HCT116 (cell line): ENCODE measurements around the gene NEURL1B. TPM values are rescaled to one million over a fixed set of nuclear protein-coding genes. Genes with fewer than 3 reads are reported as not detected.

Source experiments
- ATAC-seq: fragments of 200-7000 bp; cut with Tn5 transposase; 2 replicates; pipeline ENCODE4 v1.9.1; 2020; ENCODE audit warnings: mild to moderate bottlenecking, moderate library complexity
- BruUV-seq: library from RNA; stranded (reverse); fragments of 400-500 nt; replicated peaks from 2 replicates; lab custom pipeline; 2021; lab: Mats Ljungman, UMichigan
- CTCF ChIA-PET: fragments of 300-600 bp; sonication (Branson Sonifier 250); formaldehyde crosslinking; loops from one replicate; lab custom pipeline; 2021; ENCODE audit warnings: antibody characterized with exemption; lab: Charles Lee
- POLR2A ChIA-PET: fragments of 300-600, 350-600 bp; sonication (Branson Sonifier 250); formaldehyde crosslinking; loops from one replicate; lab custom pipeline; 2021; ENCODE audit warnings: antibody characterized with exemption; lab: Charles Lee
- RAD21 ChIA-PET, 2 experiments: fragments of 300-600 bp; sonication (Branson Sonifier 250); formaldehyde crosslinking; loops; one replicate each; lab custom pipeline; 2023; ENCODE audit warnings: low total read pairs in 2 of 2; ENCODE audit not compliant: uncharacterized antibody in 2 of 2, unreplicated experiment in 2 of 2, low non-redundant PET in 1 of 2; lab: Charles Lee
- DNase-seq: peaks from one replicate; pipeline ENCODE4 v3.0.0-alpha.2; 2010; ENCODE audit warnings: low read depth, low spot score
- H2AFZ ChIP-seq: fragments of 200-600 bp; shearing (Covaris generic), sonication (generic); 2 replicates; pipeline ENCODE4 v1.6.1; 2017; ENCODE audit warnings: low read depth, mixed run types, mixed read lengths, antibody characterized with exemption, low read length; ENCODE audit not compliant: poor library complexity, severe bottlenecking
- H3K27ac ChIP-seq: 2 replicates; pipeline ENCODE4 v1.5.1; 2012; ENCODE audit warnings: low read depth, low read length
- H3K27me3 ChIP-seq: fragments of 200-600 bp; sonication (generic); 2 replicates; pipeline ENCODE4 v1.6.1; 2016; ENCODE audit warnings: mixed run types, low read length, mixed read lengths; ENCODE audit not compliant: insufficient read depth
- H3K36me3 ChIP-seq, 2 experiments: fragments of 200-500 bp in 1 of 2; fragments of 200-600 bp in 1 of 2; sonication (Bioruptor generic) in 1 of 2; sonication (generic) in 1 of 2; 2 replicates each; pipeline versions ENCODE4 v1.5.1 to v1.6.1; 2014 to 2016; ENCODE audit warnings: low read length in 2 of 2, inconsistent platforms in 1 of 2, mixed read lengths in 1 of 2, mixed run types in 1 of 2; ENCODE audit not compliant: insufficient read depth in 2 of 2, control insufficient read depth in 1 of 2
- H3K4me1 ChIP-seq, 2 experiments: fragments of 200-600 bp in 1 of 2; sonication (generic) in 1 of 2; 2 replicates each; pipeline versions ENCODE4 v1.5.1 to v1.6.1; 2012 to 2017; ENCODE audit warnings: low read length in 2 of 2, inconsistent platforms in 1 of 2, mild to moderate bottlenecking in 1 of 2, mixed read lengths in 1 of 2, mixed run types in 1 of 2, moderate library complexity in 1 of 2; ENCODE audit not compliant: insufficient read depth in 2 of 2, control insufficient read depth in 1 of 2
- H3K4me2 ChIP-seq: fragments of 200-600 bp; sonication (generic); 2 replicates; pipeline ENCODE4 v1.6.1; 2017; ENCODE audit warnings: mixed run types, low read length, mixed read lengths
- H3K4me3 ChIP-seq, 2 experiments: fragments of 200-600 bp in 1 of 2; sonication (generic) in 1 of 2; replicated peaks in 1 of 2; 2 replicates each; pipeline ENCODE4 v1.5.1; 2011 to 2016; ENCODE audit warnings: low read length in 2 of 2, control low read depth in 1 of 2, low read depth in 1 of 2, mild to moderate bottlenecking in 1 of 2, mixed read lengths in 1 of 2, mixed run types in 1 of 2
- H3K79me2 ChIP-seq: fragments of 200-600 bp; sonication (generic); 2 replicates; pipeline ENCODE4 v1.6.1; 2017; ENCODE audit warnings: mild to moderate bottlenecking, mixed run types, low read length, moderate library complexity, mixed read lengths; ENCODE audit not compliant: insufficient read depth
- H3K9ac ChIP-seq: fragments of 200-600 bp; sonication (generic); 2 replicates; pipeline ENCODE4 v1.6.1; 2016; ENCODE audit warnings: low read length, mixed read lengths
- H3K9me2 ChIP-seq: fragments of 200-600 bp; sonication (generic), shearing (Covaris generic); 2 replicates; pipeline ENCODE4 v1.6.1; 2017; ENCODE audit warnings: mixed run types, mild to moderate bottlenecking, moderate library complexity; ENCODE audit not compliant: insufficient read depth
- H3K9me3 ChIP-seq, 2 experiments: fragments of 200-500 bp in 1 of 2; fragments of 200-600 bp in 1 of 2; sonication (Bioruptor generic) in 1 of 2; sonication (generic) in 1 of 2; 2 replicates each; pipeline ENCODE4 v1.6.1; 2014 to 2017; ENCODE audit warnings: low read length in 2 of 2, mixed read lengths in 2 of 2, inconsistent platforms in 1 of 2, low read depth in 1 of 2, mild to moderate bottlenecking in 1 of 2, mixed run types in 1 of 2, moderate library complexity in 1 of 2; ENCODE audit not compliant: control insufficient read depth in 1 of 2, insufficient read depth in 1 of 2
- H4K20me1 ChIP-seq: fragments of 200-600 bp; sonication (generic), shearing (Covaris generic); 2 replicates; pipeline ENCODE4 v1.6.1; 2017; ENCODE audit warnings: mixed run types, mild to moderate bottlenecking, moderate library complexity; ENCODE audit not compliant: insufficient read depth
- ATF3 ChIP-seq: IDR thresholded peaks from 2 replicates; pipeline ENCODE4 v1.6.1; 2012
- CTCF ChIP-seq, 3 experiments: fragments of 200-600 bp in 1 of 3; sonication (generic) in 1 of 3; IDR thresholded peaks in 2 of 3; conservative IDR thresholded peaks in 1 of 3; 2 replicates each; pipeline ENCODE4 v1.5.1; 2012 to 2017; ENCODE audit warnings: low read depth in 2 of 3, low read length in 2 of 3, antibody characterized with exemption in 1 of 3, borderline replicate concordance in 1 of 3, control low read depth in 1 of 3, mild to moderate bottlenecking in 1 of 3, mixed read lengths in 1 of 3, mixed run types in 1 of 3, moderate library complexity in 1 of 3; ENCODE audit not compliant: insufficient read depth in 1 of 3
- EZH2 ChIP-seq: fragments of 200-600 bp; sonication (generic); IDR thresholded peaks from 2 replicates; pipeline ENCODE4 v1.6.1; 2017; ENCODE audit warnings: antibody characterized with exemption, mixed run types
- RAD21 ChIP-seq: IDR thresholded peaks from 2 replicates; pipeline ENCODE4 v1.6.1; 2012; ENCODE audit warnings: low read depth, mild to moderate bottlenecking
- REST ChIP-seq: IDR thresholded peaks from 2 replicates; pipeline ENCODE4 v1.6.1; 2012; ENCODE audit warnings: low read depth
- SP1 ChIP-seq: IDR thresholded peaks from 2 replicates; pipeline ENCODE4 v1.6.1; 2012; ENCODE audit warnings: low read depth
- TCF7L2 ChIP-seq: IDR thresholded peaks from 2 replicates; pipeline ENCODE4 v1.7.0; 2011; ENCODE audit warnings: borderline replicate concordance, inconsistent platforms; ENCODE audit not compliant: insufficient read depth, insufficient read length; ENCODE audit errors: extremely low read depth
- YY1 ChIP-seq: IDR thresholded peaks from 2 replicates; pipeline ENCODE4 v1.6.1; 2011; ENCODE audit warnings: low read length, low read depth, moderate library complexity, mild to moderate bottlenecking; ENCODE audit not compliant: insufficient replicate concordance; ENCODE audit errors: extremely low read depth
- ZNF274 ChIP-seq: fragments of 200-500 bp; sonication (Bioruptor generic); IDR thresholded peaks from 2 replicates; pipeline ENCODE4 v1.6.1; 2014; ENCODE audit warnings: mild to moderate bottlenecking, low read depth, low read length, inconsistent platforms
- intact Hi-C: fragments of 100-400 bp; cut with micrococcal nuclease; formaldehyde crosslinking; loops from 2 replicates; pipeline ENCODE4 v1.10.0; 2022
- total RNA-seq: library from RNA; stranded (reverse); gene quantifications from one replicate; pipeline ENCODE4 v1.2.1, GENCODE V29; 2021; ENCODE audit not compliant: unreplicated experiment

The NEURL1B gene
- total RNA-seq, 1 experiment from 2014 or later: 5.8 TPM

GRCh38 chr5:172630482-172630881 lies 10.6 kb upstream of the NEURL1B start:
- Histone ChIP-seq H3K27me3 (no peaks in the 10 kb centered on the region), H4K20me1 (no peaks in the 10 kb centered on the region), H3K4me2 (no peak overlapping the region), H3K9ac (no peak overlapping the region), H3K4me3 (no peak overlapping the region), H3K79me2 (no peaks in the 10 kb centered on the region), H3K4me1 (no peaks in the 10 kb centered on the region), H3K27ac (no peak overlapping the region), H3K36me3 (no peaks in the 10 kb centered on the region), H2AFZ (no peak overlapping the region), H3K9me2 (no peaks in the 10 kb centered on the region), H3K9me3 (no peaks in the 10 kb centered on the region)
- intact Hi-C loops: no loop called here
- ChIA-PET RAD21 (no interaction called here), CTCF (no interaction called here), POLR2A (no interaction called here)
- ATAC-seq (no peak), DNase-seq (no peak)
- no TSS peak for BruUV-seq
- TF ChIP-seq REST (no peak), ATF3 (no peak), YY1 (no peak), TCF7L2 (no peak), RAD21 (no peak), SP1 (no peak), CTCF (IDR thresholded peaks at IDR 0.05 in 2 of 3, conservative IDR thresholded peaks at IDR 0.05 in 1 of 3; ENCODE audit: borderline replicate concordance in 1 of 3, insufficient read depth in 1 of 3, low read depth in 2 of 3, low read length in 2 of 3) (no peak), ZNF274 (no peak), EZH2 (no peak)
